ENCODE data around the gene PYGM.

Gene PYGM

GRCh38 chr11:64767344-64768299 is 7.8 kb upstream of the PYGM start:
- DNase-seq (ENCODE audit: low read depth): peak; percentile 52

- DNase-seq (ENCODE audit: low read depth): no peak
Observed at GRCh38 chr11:64766881-64767280, 7.1 kb upstream of the PYGM start.

- no peak for DNase-seq (ENCODE audit: low read depth)
Observed at GRCh38 chr11:64765851-64766665, 6.3 kb upstream of the PYGM start.

- DNase-seq (ENCODE audit: low read depth): no peak
Observed at GRCh38 chr11:64765291-64765850, 5.6 kb upstream of the PYGM start.

GRCh38 chr11:64764753-64765152 is 5.0 kb upstream of the PYGM start:
- no peak for DNase-seq (ENCODE audit: low read depth)

GRCh38 chr11:64764040-64764611 is 4.4 kb upstream of the PYGM start:
- no peak for DNase-seq (ENCODE audit: low read depth)

GRCh38 chr11:64763526-64764039 is 3.8 kb upstream of the PYGM start:
- no peak for DNase-seq (ENCODE audit: low read depth)

GRCh38 chr11:64762674-64763525 is 3.1 kb upstream of the PYGM start:
- peak; percentile 55 for DNase-seq (ENCODE audit: low read depth)

GRCh38 chr11:64762277-64762673 is 2.5 kb upstream of the PYGM start:
- DNase-seq (ENCODE audit: low read depth): no peak

GRCh38 chr11:64760759-64761420 is 1.1 kb upstream of the PYGM start:
- no peak for DNase-seq (ENCODE audit: low read depth)

- DNase-seq (ENCODE audit: low read depth): no peak
Observed at GRCh38 chr11:64759131-64759721, 548 bp downstream of the PYGM start.

GRCh38 chr11:64758330-64759079 is 1.3 kb downstream of the PYGM start:
- no peak for DNase-seq (ENCODE audit: low read depth)

- no peak for DNase-seq (ENCODE audit: low read depth)
Observed at GRCh38 chr11:64757549-64758329, 2.0 kb downstream of the PYGM start.

GRCh38 chr11:64755681-64756361 is 4.0 kb downstream of the PYGM start:
- no peak for DNase-seq (ENCODE audit: low read depth)

GRCh38 chr11:64754919-64755662 is 4.7 kb downstream of the PYGM start:
- no peak for DNase-seq (ENCODE audit: low read depth)

GRCh38 chr11:64754124-64754918 is 5.5 kb downstream of the PYGM start:
- peak; percentile 50 for DNase-seq (ENCODE audit: low read depth)

Measured in amniotic epithelial cell (primary cell).